ENCODE data around the gene SLC6A4.
"Not testable (repeated sequence)": the region's sequence is repeated elsewhere in the genome, so short reads cannot be mapped to it uniquely, and the experiment has no call there.

The SLC6A4 gene

GRCh38 chr17:30239089-30239462, 3.6 kb upstream of the SLC6A4 start:
- no peak for DNase-seq (ENCODE audit: low read depth in 3 of 3, low spot score in 1 of 3)

- DNase-seq (ENCODE audit: low read depth in 3 of 3, low spot score in 1 of 3): no peak
These were observed 3.0 kb upstream of the SLC6A4 start for GRCh38 chr17:30238387-30239088.

GRCh38 chr17:30238003-30238344, 2.5 kb upstream of the SLC6A4 start:
- no peak for DNase-seq (ENCODE audit: low read depth in 3 of 3, low spot score in 1 of 3)

DNA sequence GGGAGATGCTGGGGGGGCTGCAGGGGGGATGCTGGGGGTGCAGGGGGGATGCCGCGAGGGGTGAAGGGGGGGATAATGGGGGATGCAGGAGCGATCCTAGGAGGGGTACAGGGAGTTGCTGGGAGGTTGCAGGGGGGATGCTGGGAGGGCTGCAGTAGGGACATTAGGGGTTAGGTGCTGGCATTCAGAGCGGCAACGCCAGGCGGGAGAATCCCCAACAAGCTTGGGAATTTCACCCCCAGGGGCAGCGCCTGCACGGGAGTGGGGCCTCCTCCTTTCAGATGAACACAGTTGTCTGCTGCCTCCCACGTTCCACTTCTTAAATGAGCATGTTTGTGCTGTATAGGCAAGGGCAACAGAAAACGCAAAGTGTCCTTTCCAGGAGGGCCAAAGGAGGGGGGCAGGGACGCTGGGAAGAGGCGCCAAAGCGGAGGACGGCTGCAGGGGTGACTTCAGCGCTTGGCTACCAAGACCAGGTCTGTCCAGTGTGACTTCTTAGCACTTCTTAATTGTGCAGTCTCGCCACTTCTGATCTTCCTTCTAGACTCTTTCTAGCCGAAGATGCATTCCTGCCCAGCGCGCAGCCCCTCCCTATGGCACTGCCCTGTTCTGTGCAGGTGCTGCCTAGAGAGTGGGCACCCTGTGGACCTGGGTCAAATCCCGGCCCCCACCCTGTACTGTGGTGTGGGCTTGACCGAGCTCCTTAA, 2.0 kb upstream of the SLC6A4 start:
- DNase-seq (ENCODE audit: low read depth in 3 of 3, low spot score in 1 of 3): no peak

- no peak for DNase-seq (ENCODE audit: low read depth in 3 of 3, low spot score in 1 of 3)
These were observed 1.3 kb upstream of the SLC6A4 start for GRCh38 chr17:30236766-30237165.

GRCh38 chr17:30236297-30236624, 764 bp upstream of the SLC6A4 start:
- no peak for DNase-seq (ENCODE audit: low read depth in 3 of 3, low spot score in 1 of 3)

- DNase-seq (ENCODE audit: low read depth in 3 of 3, low spot score in 1 of 3): no peak
These were observed 533 bp downstream of the SLC6A4 start for GRCh38 chr17:30234964-30235363.

DNA sequence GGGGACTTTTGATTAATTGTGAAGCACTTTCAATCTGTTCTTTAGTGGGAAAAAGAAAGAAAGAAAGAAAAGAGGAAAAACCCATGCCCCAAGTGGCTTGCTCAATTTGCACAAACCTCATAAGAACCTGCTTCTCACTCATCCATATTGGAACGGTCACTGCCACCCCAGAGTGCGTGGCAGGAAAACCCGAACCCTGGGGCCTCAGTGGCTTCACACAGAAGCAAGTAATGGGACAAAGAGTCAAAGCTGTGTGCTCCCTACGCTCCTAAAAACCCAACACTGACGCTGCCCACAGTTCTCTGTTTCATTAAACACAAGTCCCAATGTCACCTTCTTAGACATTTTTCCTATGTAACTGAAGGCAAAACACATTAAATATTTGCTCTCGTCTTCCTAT, 1.2 kb downstream of the SLC6A4 start:
- DNase-seq (ENCODE audit: low read depth in 3 of 3, low spot score in 1 of 3): no peak

DNA sequence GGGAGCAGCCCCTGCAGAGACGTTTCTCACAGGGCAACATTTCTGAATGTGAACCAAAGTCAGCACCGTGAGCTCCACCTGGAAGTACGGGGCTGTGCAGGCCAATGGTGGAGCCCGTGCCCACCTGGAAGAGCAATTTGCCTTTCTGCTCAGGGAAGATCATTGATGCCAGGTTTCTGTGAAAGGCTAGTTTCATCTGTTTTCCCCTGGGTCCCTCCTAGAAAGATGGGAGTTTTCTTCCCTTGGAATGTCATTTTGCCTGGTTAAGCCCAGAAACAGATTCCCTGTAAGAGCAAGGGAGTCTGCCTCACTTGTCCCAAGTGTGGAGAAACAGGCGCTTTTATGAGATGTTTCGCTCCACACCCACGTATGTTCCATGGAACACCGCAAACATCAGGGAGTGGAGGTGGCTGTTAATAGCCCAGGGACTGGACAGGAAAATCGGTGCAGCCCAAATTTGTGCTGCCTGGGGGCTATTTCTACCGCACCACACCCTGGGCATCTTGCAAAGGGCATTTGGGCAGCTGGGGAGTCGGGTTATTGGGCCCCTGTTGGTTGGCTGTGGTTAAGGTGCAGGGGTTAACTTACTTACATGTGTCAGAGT, 2.6 kb downstream of the SLC6A4 start:
- DNase-seq (ENCODE audit: low read depth in 3 of 3, low spot score in 1 of 3): no peak

- no peak for DNase-seq (ENCODE audit: low read depth in 3 of 3, low spot score in 1 of 3)
These were observed 3.3 kb downstream of the SLC6A4 start for GRCh38 chr17:30232015-30232823.

GRCh38 chr17:30230596-30231125, 4.8 kb downstream of the SLC6A4 start:
- no peak for DNase-seq (ENCODE audit: low read depth in 3 of 3, low spot score in 1 of 3)

GRCh38 chr17:30230009-30230408, 5.5 kb downstream of the SLC6A4 start:
- DNase-seq (ENCODE audit: low read depth in 3 of 3, low spot score in 1 of 3): not testable (repeated sequence)

DNA sequence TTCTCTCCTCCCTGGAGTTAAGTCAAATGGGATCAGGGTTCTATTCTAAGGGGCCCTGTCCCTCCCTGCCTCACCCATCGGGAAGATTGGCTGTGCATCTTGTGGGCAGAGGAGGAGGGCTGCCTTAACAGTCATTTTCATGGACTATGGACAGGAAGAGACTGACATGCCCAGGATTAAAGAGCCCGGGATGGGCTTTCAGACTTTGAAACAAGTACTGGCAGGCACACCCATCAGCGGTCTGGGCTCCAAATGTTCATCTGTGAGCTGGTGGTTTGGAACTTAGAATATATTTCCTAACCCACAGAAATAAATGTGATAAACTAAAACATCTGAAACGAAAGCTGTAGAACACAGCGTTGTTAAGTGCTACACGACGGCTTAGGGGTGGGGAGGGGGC, 6.5 kb downstream of the SLC6A4 start:
- DNase-seq (ENCODE audit: low read depth in 3 of 3, low spot score in 1 of 3): no peak

- no peak for DNase-seq (ENCODE audit: low read depth in 3 of 3, low spot score in 1 of 3)
These were observed 7.5 kb downstream of the SLC6A4 start for GRCh38 chr17:30228011-30228410.

- DNase-seq (ENCODE audit: low read depth in 3 of 3, low spot score in 1 of 3): no peak
These were observed 8.6 kb downstream of the SLC6A4 start for GRCh38 chr17:30226878-30227277.

DNA sequence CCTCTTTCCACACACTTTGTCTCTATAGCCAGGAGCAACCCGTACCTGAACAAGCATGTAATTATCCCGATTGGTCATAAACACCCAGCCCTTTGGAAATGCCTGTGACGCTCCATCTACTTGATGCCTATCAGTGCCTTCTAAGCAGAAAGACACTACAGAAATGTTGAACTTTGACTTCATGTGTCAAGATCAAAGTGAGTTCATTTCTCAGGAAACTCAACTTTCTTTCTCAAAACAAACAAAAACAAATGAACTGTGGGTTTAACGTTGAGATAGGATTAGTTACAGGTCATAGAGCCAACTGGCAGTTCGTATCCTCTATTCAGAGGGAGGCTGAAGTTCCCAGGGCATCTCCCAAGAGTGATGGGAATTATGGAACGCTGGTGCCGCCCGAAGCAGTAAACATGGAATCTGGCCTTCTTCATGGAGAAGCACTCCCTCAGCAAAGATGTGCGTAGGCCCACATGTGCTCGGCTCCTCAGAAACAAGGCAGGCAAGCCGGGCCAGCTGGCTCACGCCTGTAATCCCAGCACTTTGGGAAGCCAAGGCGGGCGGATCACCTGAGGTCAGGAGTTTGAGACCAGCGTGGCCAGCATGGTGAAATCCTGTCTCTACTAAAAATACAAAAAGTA, 9.5 kb downstream of the SLC6A4 start:
- no peak for DNase-seq (ENCODE audit: low read depth in 3 of 3, low spot score in 1 of 3)

DNA sequence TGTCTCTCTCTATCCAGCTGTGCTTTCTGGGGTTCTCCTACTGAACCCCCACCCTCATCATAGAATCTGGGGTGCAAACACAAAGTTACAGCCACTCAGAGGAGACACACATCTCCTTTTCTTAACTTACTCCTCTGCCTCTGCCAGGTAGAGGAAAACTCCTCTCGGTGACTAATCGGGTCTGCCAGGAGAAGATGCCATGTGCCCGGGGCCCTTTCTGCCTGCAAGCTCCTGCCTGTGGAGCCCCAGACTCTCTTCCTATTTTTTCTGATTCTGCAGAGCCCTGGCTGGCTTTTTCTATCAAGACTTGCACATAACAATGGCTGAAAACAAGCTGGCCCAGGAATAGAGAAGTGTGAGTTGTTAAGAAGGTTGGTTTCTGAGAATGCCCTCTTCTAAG, 10.4 kb downstream of the SLC6A4 start:
- no peak for DNase-seq (ENCODE audit: low read depth in 3 of 3, low spot score in 1 of 3)

DNA sequence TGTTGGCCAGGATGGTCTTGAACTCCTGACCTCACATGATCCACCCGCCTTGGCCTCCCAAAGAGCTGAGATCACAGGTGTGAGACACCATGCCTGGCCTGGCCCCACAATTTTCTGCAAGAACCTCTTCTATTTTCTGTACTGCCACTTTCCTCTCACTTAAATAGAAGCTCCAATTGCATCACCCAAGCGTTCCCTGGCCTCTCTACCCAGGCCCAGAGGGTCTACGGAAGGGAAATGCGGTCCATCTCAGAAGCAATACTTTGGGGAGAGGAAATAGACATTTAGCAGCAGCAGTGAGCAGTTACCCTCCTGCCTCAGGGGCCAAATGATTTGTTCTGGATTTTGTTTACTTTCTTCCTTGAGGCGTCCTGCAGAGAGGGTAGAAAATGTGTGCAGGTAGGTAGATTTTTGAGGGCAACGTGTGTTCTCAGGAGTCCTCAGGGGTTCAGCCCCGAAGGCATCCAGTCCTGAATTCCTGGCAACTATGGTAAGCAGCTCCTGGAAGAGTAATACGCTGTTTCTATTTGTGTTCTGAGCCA, 11.0 kb downstream of the SLC6A4 start:
- no peak for DNase-seq (ENCODE audit: low read depth in 3 of 3, low spot score in 1 of 3)

DNA sequence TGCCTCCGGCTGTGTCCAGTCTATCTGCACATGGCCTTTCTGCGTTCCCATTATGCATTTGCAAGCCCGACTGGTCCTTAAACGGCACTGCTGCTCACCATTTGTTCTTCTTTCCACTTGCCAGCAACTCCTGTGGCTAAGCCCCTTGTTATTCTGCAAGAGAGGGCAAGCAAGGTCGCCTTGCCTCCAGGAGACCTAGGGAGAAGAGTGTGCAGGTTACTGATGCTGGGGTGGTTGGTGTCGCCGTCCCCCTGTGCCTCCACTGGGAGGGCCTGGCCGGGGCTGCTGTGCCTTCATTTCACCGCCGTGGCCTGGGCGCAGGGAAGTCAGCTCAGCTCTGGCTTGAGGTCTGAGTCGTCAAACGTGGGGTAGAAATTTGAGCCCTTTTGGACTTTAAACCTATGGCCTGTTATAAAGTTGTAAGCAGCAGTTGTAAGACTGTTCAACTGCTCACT, 12.7 kb downstream of the SLC6A4 start:
- DNase-seq (ENCODE audit: low read depth in 3 of 3, low spot score in 1 of 3): no peak

GRCh38 chr17:30222251-30222650, 13.2 kb downstream of the SLC6A4 start:
- no peak for DNase-seq (ENCODE audit: low read depth in 3 of 3, low spot score in 1 of 3)

- no peak for DNase-seq (ENCODE audit: low read depth in 3 of 3, low spot score in 1 of 3)
These were observed 14.2 kb downstream of the SLC6A4 start for GRCh38 chr17:30221346-30221745.

Measured in stimulated activated CD4-positive, alpha-beta T cell treated with anti-CD3 and anti-CD28 coated beads, TNF-alpha, amount 100 ng/mL, for 1 hour (primary cell).